HCT116 (cell line): ENCODE data around the gene ENTR1.

ENCODE experiments used
- ATF3 ChIP-seq: IDR thresholded peaks from 2 replicates; pipeline ENCODE4 v1.6.1; 2012
- CBX3 ChIP-seq: IDR thresholded peaks from 2 replicates; pipeline ENCODE4 v1.6.1; 2012; ENCODE audit warnings: low read depth
- JUND ChIP-seq: IDR thresholded peaks from 2 replicates; pipeline ENCODE4 v1.6.1; 2012
- POLR2AphosphoS5 ChIP-seq: IDR thresholded peaks from 2 replicates; pipeline ENCODE4 v1.6.1; 2011; ENCODE audit warnings: mild to moderate bottlenecking, low read depth, low read length, moderate library complexity
- REST ChIP-seq: IDR thresholded peaks from 2 replicates; pipeline ENCODE4 v1.6.1; 2012; ENCODE audit warnings: low read depth
- SRF ChIP-seq: IDR thresholded peaks from 2 replicates; pipeline ENCODE4 v1.6.1; 2012; ENCODE audit warnings: low read depth
- TCF7L2 ChIP-seq: IDR thresholded peaks from 2 replicates; pipeline ENCODE4 v1.7.0; 2011; ENCODE audit warnings: borderline replicate concordance, inconsistent platforms; ENCODE audit not compliant: insufficient read depth, insufficient read length; ENCODE audit errors: extremely low read depth
- YY1 ChIP-seq: IDR thresholded peaks from 2 replicates; pipeline ENCODE4 v1.6.1; 2011; ENCODE audit warnings: low read length, low read depth, moderate library complexity, mild to moderate bottlenecking; ENCODE audit not compliant: insufficient replicate concordance; ENCODE audit errors: extremely low read depth
- TF ChIP-seq, protein P1 (sequence below), 3 experiments: fragments of 200-600 bp in 1 of 3; sonication (generic) in 1 of 3; IDR thresholded peaks in 2 of 3; conservative IDR thresholded peaks in 1 of 3; 2 replicates each; pipeline ENCODE4 v1.5.1; 2012 to 2017; ENCODE audit warnings: low read depth in 2 of 3, low read length in 2 of 3, antibody characterized with exemption in 1 of 3, borderline replicate concordance in 1 of 3, control low read depth in 1 of 3, mild to moderate bottlenecking in 1 of 3, mixed read lengths in 1 of 3, mixed run types in 1 of 3, moderate library complexity in 1 of 3; ENCODE audit not compliant: insufficient read depth in 1 of 3

- no peak for TF ChIP-seq YY1
- TF ChIP-seq, protein P1, sequence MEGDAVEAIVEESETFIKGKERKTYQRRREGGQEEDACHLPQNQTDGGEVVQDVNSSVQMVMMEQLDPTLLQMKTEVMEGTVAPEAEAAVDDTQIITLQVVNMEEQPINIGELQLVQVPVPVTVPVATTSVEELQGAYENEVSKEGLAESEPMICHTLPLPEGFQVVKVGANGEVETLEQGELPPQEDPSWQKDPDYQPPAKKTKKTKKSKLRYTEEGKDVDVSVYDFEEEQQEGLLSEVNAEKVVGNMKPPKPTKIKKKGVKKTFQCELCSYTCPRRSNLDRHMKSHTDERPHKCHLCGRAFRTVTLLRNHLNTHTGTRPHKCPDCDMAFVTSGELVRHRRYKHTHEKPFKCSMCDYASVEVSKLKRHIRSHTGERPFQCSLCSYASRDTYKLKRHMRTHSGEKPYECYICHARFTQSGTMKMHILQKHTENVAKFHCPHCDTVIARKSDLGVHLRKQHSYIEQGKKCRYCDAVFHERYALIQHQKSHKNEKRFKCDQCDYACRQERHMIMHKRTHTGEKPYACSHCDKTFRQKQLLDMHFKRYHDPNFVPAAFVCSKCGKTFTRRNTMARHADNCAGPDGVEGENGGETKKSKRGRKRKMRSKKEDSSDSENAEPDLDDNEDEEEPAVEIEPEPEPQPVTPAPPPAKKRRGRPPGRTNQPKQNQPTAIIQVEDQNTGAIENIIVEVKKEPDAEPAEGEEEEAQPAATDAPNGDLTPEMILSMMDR (IDR thresholded peaks at IDR 0.05 in 2 of 3, conservative IDR thresholded peaks at IDR 0.05 in 1 of 3; ENCODE audit: borderline replicate concordance in 1 of 3, insufficient read depth in 1 of 3, low read depth in 2 of 3, low read length in 2 of 3) = no peak
- TF ChIP-seq JUND = no peak
- TF ChIP-seq CBX3 = no peak
- no peak for TF ChIP-seq POLR2AphosphoS5
- TF ChIP-seq REST = no peak
- TF ChIP-seq ATF3 = no peak
- TF ChIP-seq TCF7L2 = no peak
- no peak for TF ChIP-seq SRF
Measured at GRCh38 chr9:136381966-136382513, 28.4 kb downstream of the ENTR1 start.
